Mucosa of descending colon (tissue), 3 donors: ENCODE measurements around the gene ILK. TPM values are rescaled to one million over a fixed set of nuclear protein-coding genes. Genes with fewer than 3 reads are reported as not detected.

Source experiments
- ATAC-seq: fragments of 200-7000 bp; cut with Tn5 transposase; one replicate; pipeline ENCODE4 v1.9.1; 2020; ENCODE audit warnings: mild to moderate bottlenecking, moderate library complexity
- DNase-seq, 3 donors: peaks; one replicate each; pipeline ENCODE4 v3.0.0-alpha.2; 2020
- H3K36me3 ChIP-seq: fragments of 200-600 bp; one replicate; pipeline ENCODE4 v1.8.0; 2021; ENCODE audit warnings: low read depth, mild to moderate bottlenecking
- H3K4me1 ChIP-seq: fragments of 200-600 bp; one replicate; pipeline ENCODE4 v1.8.0; 2021; ENCODE audit warnings: low read depth, mild to moderate bottlenecking
- H3K4me3 ChIP-seq: fragments of 200-600 bp; one replicate; pipeline ENCODE4 v1.8.0; 2021; ENCODE audit warnings: mild to moderate bottlenecking
- H3K9me3 ChIP-seq: fragments of 200-600 bp; one replicate; pipeline ENCODE4 v1.8.0; 2021; ENCODE audit warnings: mild to moderate bottlenecking
- intact Hi-C, 2 donors: fragments of 100-400 bp; cut with DNase I in 1 of 2; cut with micrococcal nuclease in 1 of 2; formaldehyde crosslinking; loops; one replicate each; pipeline versions ENCODE4 v1.11.0 to v1.11.1; 2022; cut with DNase I, micrococcal nuclease
- total RNA-seq, 3 donors: library from RNA; stranded (reverse); fragmentation: NEBNext Ultra II Directional in 2 of 3; extraction: Animal tissue kit (Norgen Biotek cat#: 25700) in 2 of 3; gene quantifications; one replicate each; pipeline versions ENCODE4 v1.2.1 to v1.2.4, GENCODE V29; 2021 to 2023
- TF ChIP-seq, protein P1 (sequence below): fragments of 200-600 bp; IDR thresholded peaks from one replicate; pipeline ENCODE4 v1.8.0; 2022; ENCODE audit warnings: antibody characterized with exemption, mild to moderate bottlenecking
- donor health status: DM: no; HTN: no; CAD: no; lungs with moderate emphysema.
- donor health status: DM: no; HTN: no; CAD: no.
- donor health status: DM: no; HTN: yes; CAD: no.

Gene ILK
- total RNA-seq, 3 donors from 2014 or later = 113 to 323 (median 115) TPM

DNA sequence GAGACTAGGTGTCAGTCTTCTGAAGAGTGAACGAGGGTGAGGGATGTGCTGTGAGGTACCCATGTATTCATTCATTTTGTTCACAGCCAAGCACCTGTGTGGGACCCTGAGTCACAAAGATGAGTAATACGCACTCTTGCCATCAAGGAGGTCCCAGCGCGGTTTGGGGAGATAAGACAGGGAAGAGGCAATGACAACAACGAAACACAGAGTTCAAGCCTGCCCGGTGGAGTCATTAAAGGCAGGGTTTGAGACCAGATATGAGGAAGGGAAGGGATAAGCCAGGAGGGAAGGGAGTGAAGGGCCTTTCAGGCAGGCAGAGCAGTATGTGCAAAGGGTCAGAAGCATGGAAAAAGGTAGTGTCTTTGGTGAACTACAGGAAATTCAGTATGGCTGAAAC is 47.4 kb downstream of the ILK start:
- DNase-seq (no peak), ATAC-seq (no peak)
- no peaks in the 10 kb centered on the region for H3K9me3 ChIP-seq
- H3K36me3 ChIP-seq = no peaks in the 10 kb centered on the region
- H3K4me1 ChIP-seq = peaks cover 15% of the 10 kb centered on the region
- TF ChIP-seq, protein P1, sequence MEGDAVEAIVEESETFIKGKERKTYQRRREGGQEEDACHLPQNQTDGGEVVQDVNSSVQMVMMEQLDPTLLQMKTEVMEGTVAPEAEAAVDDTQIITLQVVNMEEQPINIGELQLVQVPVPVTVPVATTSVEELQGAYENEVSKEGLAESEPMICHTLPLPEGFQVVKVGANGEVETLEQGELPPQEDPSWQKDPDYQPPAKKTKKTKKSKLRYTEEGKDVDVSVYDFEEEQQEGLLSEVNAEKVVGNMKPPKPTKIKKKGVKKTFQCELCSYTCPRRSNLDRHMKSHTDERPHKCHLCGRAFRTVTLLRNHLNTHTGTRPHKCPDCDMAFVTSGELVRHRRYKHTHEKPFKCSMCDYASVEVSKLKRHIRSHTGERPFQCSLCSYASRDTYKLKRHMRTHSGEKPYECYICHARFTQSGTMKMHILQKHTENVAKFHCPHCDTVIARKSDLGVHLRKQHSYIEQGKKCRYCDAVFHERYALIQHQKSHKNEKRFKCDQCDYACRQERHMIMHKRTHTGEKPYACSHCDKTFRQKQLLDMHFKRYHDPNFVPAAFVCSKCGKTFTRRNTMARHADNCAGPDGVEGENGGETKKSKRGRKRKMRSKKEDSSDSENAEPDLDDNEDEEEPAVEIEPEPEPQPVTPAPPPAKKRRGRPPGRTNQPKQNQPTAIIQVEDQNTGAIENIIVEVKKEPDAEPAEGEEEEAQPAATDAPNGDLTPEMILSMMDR = no peak
- no peak overlapping the region for H3K4me3 ChIP-seq
- intact Hi-C loops = no loop called here

DNA sequence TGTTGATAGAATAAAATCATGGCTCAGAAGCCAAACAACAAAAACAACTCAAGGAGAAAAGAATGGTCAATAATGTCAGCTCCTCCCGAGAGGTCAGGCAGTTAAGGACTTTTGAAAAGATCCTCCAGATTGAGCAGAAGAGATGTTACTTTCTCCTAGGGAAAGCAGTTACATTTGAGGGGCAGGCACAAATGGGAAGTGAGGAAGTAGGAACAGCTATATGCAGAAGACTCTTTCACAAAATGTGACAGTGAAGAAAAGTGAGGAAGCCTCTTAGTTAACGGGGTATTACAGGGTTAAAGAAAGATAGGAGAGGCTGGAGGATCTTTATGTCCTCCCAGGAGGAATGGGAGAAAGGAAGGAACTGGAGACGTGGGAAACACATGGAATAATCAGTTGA is 48.6 kb downstream of the ILK start:
- DNase-seq = no peak
- Histone ChIP-seq H3K4me3 (no peak overlapping the region), H3K9me3 (no peaks in the 10 kb centered on the region), H3K36me3 (no peaks in the 10 kb centered on the region), H3K4me1 (peaks cover 6% of the 10 kb centered on the region)
- ATAC-seq = no peak
- TF ChIP-seq, protein P1 = no peak
- intact Hi-C loops = no loop called here

DNA sequence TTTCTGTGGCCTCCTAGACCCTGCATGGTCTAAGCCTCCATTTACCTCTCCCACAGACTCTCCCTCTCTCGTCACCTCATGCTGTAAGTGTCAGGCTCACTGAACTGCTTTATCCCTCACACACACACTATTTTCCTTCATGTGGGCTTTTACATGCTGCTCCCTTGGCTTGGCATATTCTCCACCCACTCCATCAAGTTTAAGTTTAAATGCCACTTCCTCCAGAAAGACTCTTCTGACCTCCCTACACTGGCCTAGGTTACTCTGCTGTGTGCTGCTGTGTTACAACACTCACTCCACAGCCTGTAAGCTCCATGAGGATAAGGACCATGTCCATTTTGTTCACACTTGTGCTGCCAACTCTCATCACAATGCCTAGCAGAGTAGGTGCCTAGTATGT is 49.5 kb downstream of the ILK start:
- Histone ChIP-seq H3K4me1 (no peaks in the 10 kb centered on the region), H3K36me3 (no peaks in the 10 kb centered on the region)
- intact Hi-C loops = no loop called here

DNA sequence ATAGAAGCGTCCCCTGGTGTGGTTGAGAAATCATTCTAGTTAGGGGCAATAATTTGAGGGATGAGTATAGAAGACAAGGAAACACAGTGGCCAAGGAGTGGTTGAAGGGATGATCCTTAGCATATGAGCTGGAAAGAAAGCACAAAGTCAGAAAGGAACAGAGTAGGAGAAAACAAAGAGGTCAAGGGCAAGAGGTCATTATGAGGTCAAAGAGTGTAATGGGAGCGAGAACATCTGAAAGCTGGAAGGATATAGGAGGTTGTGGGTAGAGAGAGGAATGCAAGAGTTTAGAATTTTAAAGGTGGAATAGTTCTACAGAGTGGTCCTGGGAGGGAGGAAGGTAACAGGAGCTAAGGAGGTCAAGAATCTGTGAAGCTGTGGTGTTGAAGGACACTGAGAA is 50.1 kb downstream of the ILK start:
- ATAC-seq = no peak
- no peak for DNase-seq
- intact Hi-C loops = no loop called here
- TF ChIP-seq, protein P1 = no peak
- no peaks in the 10 kb centered on the region for H3K4me1 ChIP-seq
- no peak overlapping the region for H3K4me3 ChIP-seq
- H3K9me3 ChIP-seq = no peaks in the 10 kb centered on the region
- no peaks in the 10 kb centered on the region for H3K36me3 ChIP-seq

More for the DNA sequence above, 49.5 kb downstream of the ILK start:
- Histone ChIP-seq H3K4me3 (no peak overlapping the region), H3K9me3 (no peaks in the 10 kb centered on the region)
- TF ChIP-seq, protein P1 = no peak
- DNase-seq (no peak), ATAC-seq (no peak)

DNA sequence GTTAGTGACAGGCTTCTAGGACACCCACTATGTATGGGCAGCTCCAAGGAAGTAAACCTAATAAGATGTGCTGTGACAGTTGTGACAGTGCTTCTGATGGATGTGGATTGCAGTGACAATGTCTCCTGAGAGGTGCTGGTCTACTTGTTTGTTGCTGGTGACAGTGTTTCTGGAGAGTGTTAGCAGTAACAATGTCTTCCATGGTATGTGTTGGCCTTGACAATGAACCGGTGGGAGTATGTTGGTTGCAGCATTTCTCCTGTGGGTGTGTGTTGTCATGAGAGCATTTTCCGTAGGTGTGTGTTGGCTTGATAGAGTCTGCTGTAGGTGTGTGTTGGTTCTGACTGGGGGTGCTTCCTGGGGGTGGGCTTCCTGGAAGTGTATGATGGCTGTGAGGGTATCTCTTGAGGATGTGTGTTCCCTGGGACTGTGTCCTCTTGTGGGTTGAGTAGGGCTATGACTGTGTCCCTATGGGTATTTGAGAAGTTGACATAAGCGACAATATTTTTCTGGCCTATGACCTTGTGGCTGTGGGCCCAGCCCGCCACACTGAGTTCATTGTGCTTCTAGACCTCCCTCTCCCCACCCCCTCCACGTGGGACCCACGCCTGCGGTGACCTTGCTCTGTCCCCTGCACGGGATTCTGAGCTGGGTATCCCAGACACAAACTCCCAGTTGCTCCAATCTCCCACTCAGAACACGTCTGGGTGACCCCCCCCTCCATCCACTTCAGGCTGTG is 50.9 kb downstream of the ILK start:
- H3K4me1 ChIP-seq = no peaks in the 10 kb centered on the region
- intact Hi-C loops = no loop called here
- no peaks in the 10 kb centered on the region for H3K9me3 ChIP-seq
- H3K36me3 ChIP-seq = no peaks in the 10 kb centered on the region
- no peak overlapping the region for H3K4me3 ChIP-seq
- TF ChIP-seq, protein P1 = no peak
- DNase-seq = no peak
- peak; percentile 5 for ATAC-seq
